Nephron (organoid): Measurements from ENCODE around the gene THRB.

ENCODE experiments used
- H3K27ac Mint-ChIP-seq, 3 experiments: 2 replicates each; pipeline ENCODE4 v1.8.0; 2020; ENCODE audit warnings: mixed read lengths in 3 of 3, mild to moderate bottlenecking in 2 of 3, moderate library complexity in 1 of 3
- H3K27me3 Mint-ChIP-seq: 2 replicates; pipeline ENCODE4 v1.8.0; 2021; ENCODE audit warnings: low read depth, mild to moderate bottlenecking, moderate library complexity, mixed read lengths
- H3K36me3 Mint-ChIP-seq: 2 replicates; pipeline ENCODE4 v1.8.0; 2020; ENCODE audit warnings: low read depth, mixed read lengths
- H3K4me1 Mint-ChIP-seq: 2 replicates; pipeline ENCODE4 v1.8.0; 2020; ENCODE audit warnings: mixed read lengths
- H3K4me3 Mint-ChIP-seq, 3 experiments: 2 replicates each; pipeline ENCODE4 v1.8.0; 2020; ENCODE audit warnings: mild to moderate bottlenecking in 3 of 3, mixed read lengths in 3 of 3, moderate library complexity in 2 of 3
- H3K9me3 Mint-ChIP-seq: 2 replicates; pipeline ENCODE4 v1.8.0; 2020; ENCODE audit warnings: mixed read lengths
- TF ChIP-seq, protein P1 (sequence below), 3 experiments: fragments of 200-600 bp; sonication (generic); IDR thresholded peaks; one replicate each; pipeline ENCODE4 v1.5.0; 2021; ENCODE audit warnings: antibody characterized with exemption in 3 of 3; ENCODE audit not compliant: unreplicated experiment in 3 of 3

The THRB gene

DNA sequence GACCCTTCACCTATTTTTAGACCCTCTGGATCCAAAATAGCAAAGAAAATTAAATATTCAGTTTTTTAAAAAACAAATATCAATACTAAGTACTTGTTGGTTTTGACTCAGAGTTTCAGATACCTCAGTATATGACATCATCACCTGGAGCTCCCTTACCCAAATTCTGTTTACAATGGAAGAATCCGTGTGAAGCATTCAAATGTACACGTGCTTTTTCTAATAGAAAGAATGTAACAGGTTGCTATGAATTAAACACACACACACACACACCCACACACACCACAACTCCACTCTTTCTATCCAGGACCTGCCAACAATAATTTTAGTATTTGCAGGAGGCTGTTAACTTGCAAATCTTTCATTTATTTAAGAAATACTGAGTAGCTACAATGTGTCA lies 221.8 kb downstream of the THRB start:
- TF ChIP-seq, protein P1, sequence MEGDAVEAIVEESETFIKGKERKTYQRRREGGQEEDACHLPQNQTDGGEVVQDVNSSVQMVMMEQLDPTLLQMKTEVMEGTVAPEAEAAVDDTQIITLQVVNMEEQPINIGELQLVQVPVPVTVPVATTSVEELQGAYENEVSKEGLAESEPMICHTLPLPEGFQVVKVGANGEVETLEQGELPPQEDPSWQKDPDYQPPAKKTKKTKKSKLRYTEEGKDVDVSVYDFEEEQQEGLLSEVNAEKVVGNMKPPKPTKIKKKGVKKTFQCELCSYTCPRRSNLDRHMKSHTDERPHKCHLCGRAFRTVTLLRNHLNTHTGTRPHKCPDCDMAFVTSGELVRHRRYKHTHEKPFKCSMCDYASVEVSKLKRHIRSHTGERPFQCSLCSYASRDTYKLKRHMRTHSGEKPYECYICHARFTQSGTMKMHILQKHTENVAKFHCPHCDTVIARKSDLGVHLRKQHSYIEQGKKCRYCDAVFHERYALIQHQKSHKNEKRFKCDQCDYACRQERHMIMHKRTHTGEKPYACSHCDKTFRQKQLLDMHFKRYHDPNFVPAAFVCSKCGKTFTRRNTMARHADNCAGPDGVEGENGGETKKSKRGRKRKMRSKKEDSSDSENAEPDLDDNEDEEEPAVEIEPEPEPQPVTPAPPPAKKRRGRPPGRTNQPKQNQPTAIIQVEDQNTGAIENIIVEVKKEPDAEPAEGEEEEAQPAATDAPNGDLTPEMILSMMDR (IDR thresholded peaks at IDR 0.05; ENCODE audit: unreplicated experiment in 3 of 3) = no peak
- Mint-ChIP-seq H3K27me3 (peaks cover 3% of the 10 kb centered on the region), H3K4me3 (no peak overlapping the region), H3K9me3 (no peaks in the 10 kb centered on the region), H3K4me1 (peaks cover 23% of the 10 kb centered on the region), H3K36me3 (no peaks in the 10 kb centered on the region), H3K27ac (no peak overlapping the region)

DNA sequence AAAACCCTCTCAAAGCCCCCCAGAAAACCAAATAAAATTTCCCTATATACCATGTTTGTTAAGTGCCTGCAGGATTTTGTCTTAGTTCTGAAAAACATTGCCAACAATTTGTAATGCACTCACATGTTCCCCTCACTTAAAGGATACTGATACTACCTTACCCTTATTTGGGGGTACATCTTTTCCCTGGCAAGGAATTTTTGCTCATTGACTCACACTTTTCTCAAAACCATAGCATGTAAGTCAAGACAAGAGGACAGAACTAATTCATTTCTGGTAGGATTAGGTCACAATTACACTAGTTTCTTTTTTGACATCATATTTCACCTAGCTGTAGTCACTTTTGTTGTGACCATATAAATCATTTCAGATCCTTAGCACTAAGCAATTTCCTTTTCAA lies 222.2 kb downstream of the THRB start:
- peaks cover 23% of the 10 kb centered on the region for H3K4me1 Mint-ChIP-seq
- no peaks in the 10 kb centered on the region for H3K9me3 Mint-ChIP-seq
- no peak overlapping the region for H3K27ac Mint-ChIP-seq
- TF ChIP-seq, protein P1 (IDR thresholded peaks at IDR 0.05; ENCODE audit: unreplicated experiment in 3 of 3) = no peak
- no peak overlapping the region for H3K4me3 Mint-ChIP-seq
- no peaks in the 10 kb centered on the region for H3K36me3 Mint-ChIP-seq
- peaks cover 7% of the 10 kb centered on the region for H3K27me3 Mint-ChIP-seq

DNA sequence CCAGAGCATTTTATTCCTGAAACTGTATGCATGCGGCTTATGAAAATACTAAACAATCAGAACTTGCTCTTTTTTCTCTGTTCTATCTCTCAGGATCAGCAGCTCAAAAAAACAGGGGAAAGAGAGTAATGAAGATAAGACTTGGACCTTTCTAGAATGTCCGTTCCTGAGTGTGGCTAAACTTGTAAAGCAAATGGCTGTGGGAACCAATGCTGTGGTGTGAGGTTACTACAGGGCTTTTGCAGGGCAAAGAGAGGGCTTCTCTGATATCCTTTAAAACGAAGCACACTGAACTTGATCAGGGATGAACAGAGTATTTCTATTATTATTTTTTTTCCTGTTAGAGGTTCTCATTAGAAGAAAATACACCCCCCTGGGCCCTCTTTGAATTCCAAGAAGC lies 223.4 kb downstream of the THRB start:
- peaks cover 6% of the 10 kb centered on the region for H3K27me3 Mint-ChIP-seq
- no peaks in the 10 kb centered on the region for H3K36me3 Mint-ChIP-seq
- no peaks in the 10 kb centered on the region for H3K9me3 Mint-ChIP-seq

DNA sequence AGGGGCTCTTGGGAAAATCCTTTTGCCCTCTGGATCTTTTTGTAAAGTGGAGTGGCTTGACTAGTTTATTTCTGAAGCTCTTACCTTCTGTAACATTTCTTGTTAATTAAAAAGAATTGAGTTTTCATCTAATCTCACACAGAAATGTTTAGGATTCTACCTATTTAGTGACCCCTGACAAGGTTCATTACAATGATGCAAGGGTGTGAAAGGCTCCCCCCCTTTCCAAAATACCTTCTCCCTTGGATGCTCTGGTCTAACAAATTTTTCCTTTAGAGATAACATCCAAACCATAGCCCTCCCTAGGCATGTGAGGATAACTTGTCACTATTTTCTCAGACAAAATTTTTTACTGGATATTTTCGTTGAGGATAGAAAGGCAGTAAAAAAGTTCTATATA lies 223.9 kb downstream of the THRB start:
- TF ChIP-seq, protein P1 (IDR thresholded peaks at IDR 0.05; ENCODE audit: unreplicated experiment in 3 of 3) = no peak
- H3K9me3 Mint-ChIP-seq = no peaks in the 10 kb centered on the region
- H3K27ac Mint-ChIP-seq = peak overlapping the region; percentile 25 to 68 (median 56)
- no peak overlapping the region for H3K4me3 Mint-ChIP-seq
- H3K27me3 Mint-ChIP-seq = peaks cover 9% of the 10 kb centered on the region
- peaks cover 23% of the 10 kb centered on the region for H3K4me1 Mint-ChIP-seq
- no peaks in the 10 kb centered on the region for H3K36me3 Mint-ChIP-seq

More for the DNA sequence above, 223.4 kb downstream of the THRB start:
- H3K4me3 Mint-ChIP-seq = no peak overlapping the region
- peak overlapping the region; percentile 25 to 68 (median 56) for H3K27ac Mint-ChIP-seq
- TF ChIP-seq, protein P1 (IDR thresholded peaks at IDR 0.05; ENCODE audit: unreplicated experiment in 3 of 3) = no peak
- H3K4me1 Mint-ChIP-seq = peaks cover 23% of the 10 kb centered on the region

DNA sequence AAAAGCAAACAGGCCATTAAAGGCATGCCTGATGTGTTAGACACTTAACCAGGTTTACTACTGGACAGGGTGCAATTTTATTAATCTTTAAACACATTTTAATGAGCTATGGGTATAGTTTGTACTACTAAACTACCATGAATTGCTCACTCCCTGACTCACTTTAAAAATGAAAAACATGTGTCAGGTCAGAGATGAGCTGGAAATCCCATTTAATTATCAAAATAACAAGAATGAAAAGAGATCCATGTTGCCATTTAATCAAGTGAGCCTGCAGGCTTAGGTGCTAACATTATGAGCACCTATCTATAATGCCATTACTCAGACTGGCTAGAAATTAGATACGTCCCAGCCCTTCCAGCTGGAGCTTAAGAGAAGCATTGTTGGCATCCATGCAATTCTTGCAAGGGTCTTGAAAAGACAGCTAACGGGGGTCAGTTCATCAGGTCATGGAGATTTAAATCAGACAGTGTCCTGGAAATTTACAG lies 224.4 kb downstream of the THRB start:
- Mint-ChIP-seq H3K27ac (peak overlapping the region in 1 of 3 experiments; percentile 56), H3K9me3 (no peaks in the 10 kb centered on the region)

DNA sequence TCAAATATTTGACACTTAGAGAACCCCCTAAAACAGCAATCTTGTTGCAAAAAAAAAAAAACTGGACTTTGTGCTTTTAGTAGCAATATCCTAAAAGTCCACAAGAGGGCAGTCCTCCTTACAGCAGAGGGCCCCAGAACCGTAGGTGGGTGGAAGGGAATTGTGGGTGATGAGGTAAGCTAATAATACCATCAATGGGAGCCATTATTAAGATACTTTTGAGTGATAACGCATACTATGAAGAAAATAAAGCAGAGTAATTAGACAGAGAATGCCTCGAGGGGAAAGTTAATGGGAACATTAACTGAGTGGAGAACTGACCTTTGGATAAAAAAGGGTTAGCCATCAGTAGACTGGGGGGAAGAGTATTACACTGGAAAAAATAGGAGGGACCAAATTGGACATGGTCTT lies 229.9 kb downstream of the THRB start:
- Mint-ChIP-seq H3K9me3 (peaks cover 3% of the 10 kb centered on the region), H3K36me3 (peaks cover 5% of the 10 kb centered on the region), H3K27ac (no peak overlapping the region), H3K4me3 (no peak overlapping the region), H3K27me3 (peaks cover 9% of the 10 kb centered on the region), H3K4me1 (no peaks in the 10 kb centered on the region)
- TF ChIP-seq, protein P1 (IDR thresholded peaks at IDR 0.05; ENCODE audit: unreplicated experiment in 3 of 3) = peak; percentile 52 to 59 (median 56)

More for the DNA sequence above, 224.4 kb downstream of the THRB start:
- TF ChIP-seq, protein P1 (IDR thresholded peaks at IDR 0.05; ENCODE audit: unreplicated experiment in 3 of 3) = no peak
- Mint-ChIP-seq H3K4me3 (no peak overlapping the region), H3K4me1 (peaks cover 23% of the 10 kb centered on the region), H3K27me3 (peaks cover 9% of the 10 kb centered on the region), H3K36me3 (no peaks in the 10 kb centered on the region)
